ENCODE results near the gene GEN1.
A peak's percentile ranks its signal among the peaks of the same experiment; 100 is the strongest.

Gene GEN1

GRCh38 chr2:17753803-17754663, at the start of gene GEN1, which contains the start of gene SMC6:
Gene GEN1, plus strand, starts transcription at chr2:17754138. Its CDS starts 5,806 bp downstream, at chr2:17759944.
Gene SMC6, minus strand, starts transcription at chr2:17753810. Its CDS starts 7,864 bp downstream, at chr2:17745946.
- DNase-seq = peak; percentile 90 to 91

GRCh38 chr2:17706845-17707244, 47.1 kb upstream of the GEN1 start:
- no peak for DNase-seq

- DNase-seq = no peak
Observed at GRCh38 chr2:17708501-17708900, 45.4 kb upstream of the GEN1 start.

GRCh38 chr2:17709897-17710296, 44.0 kb upstream of the GEN1 start:
- no peak for DNase-seq

GRCh38 chr2:17710547-17711248, 43.2 kb upstream of the GEN1 start:
- DNase-seq = no peak

- DNase-seq = no peak
Observed at GRCh38 chr2:17713291-17713690, 40.6 kb upstream of the GEN1 start.

GRCh38 chr2:17717666-17718065, 36.3 kb upstream of the GEN1 start:
- DNase-seq = no peak

GRCh38 chr2:17718689-17719088, 35.2 kb upstream of the GEN1 start:
- no peak for DNase-seq

- no peak for DNase-seq
Observed at GRCh38 chr2:17719562-17720371, 34.2 kb upstream of the GEN1 start.

- DNase-seq = no peak
Observed at GRCh38 chr2:17728210-17728609, 25.7 kb upstream of the GEN1 start.

- DNase-seq = no peak
Observed at GRCh38 chr2:17729880-17730279, 24.1 kb upstream of the GEN1 start.

GRCh38 chr2:17733599-17733998, 20.3 kb upstream of the GEN1 start:
- DNase-seq = no peak

- no peak for DNase-seq
Observed at GRCh38 chr2:17735864-17736263, 18.1 kb upstream of the GEN1 start.

- no peak for DNase-seq
Observed at GRCh38 chr2:17736989-17737388, 16.9 kb upstream of the GEN1 start.

- DNase-seq = no peak
Observed at GRCh38 chr2:17740203-17740602, 13.7 kb upstream of the GEN1 start.

GRCh38 chr2:17747684-17748452, 6.1 kb upstream of the GEN1 start:
- DNase-seq = no peak

- no peak for DNase-seq
Observed at GRCh38 chr2:17748745-17749144, 5.2 kb upstream of the GEN1 start.

- DNase-seq = no peak
Observed at GRCh38 chr2:17749753-17750438, 4.0 kb upstream of the GEN1 start.

- DNase-seq = no peak
Observed at GRCh38 chr2:17752246-17752645, 1.7 kb upstream of the GEN1 start.

- DNase-seq = peak in 1 of 2 donors; percentile 50
Observed at GRCh38 chr2:17752892-17753802, 791 bp upstream of the GEN1 start.

All from stimulated activated CD4-positive, alpha-beta T cell treated with anti-CD3 and anti-CD28 coated beads, Interleukin-2, amount 100 ng/mL, for 24 hours (primary cell).